ENCODE measurements around the gene S100G. TPM values are rescaled to one million over a fixed set of nuclear protein-coding genes. Genes with fewer than 3 reads are reported as not detected.

S100G gene
- total RNA-seq (2014; rRNA removed; shearing (Covaris generic)), result not detected in 2 replicates
- not detected in 2 replicates for polyA plus RNA-seq (2016; fragmentation: Nextera tagmentation; extraction: Ambion mirVana)
- long read RNA-seq, result 0 reads

GRCh38 chrX:16649858-16650257 lies at the start of gene S100G:
S100G (plus strand) TSS chrX:16650158; CDS start chrX:16651007, 849 bp downstream.
- H3K27ac Mint-ChIP-seq, result no peak within 1 kb of the TSS
- Histone ChIP-seq H3K27ac (ENCODE audit: low read depth) (no peak within 1 kb of the TSS), H3K79me2 (replicated peaks; ENCODE audit: insufficient read depth) (no peaks in the 10 kb centered on the region), H3K36me3 (ENCODE audit: insufficient read depth) (no peaks in the 10 kb centered on the region), H2AFZ (no peak within 1 kb of the TSS), H3K4me3 (no peak within 1 kb of the TSS), H3K9me2 (ENCODE audit: insufficient read depth) (no peaks in the 10 kb centered on the region), H3K4me1 (ENCODE audit: insufficient read depth) (peaks cover 6% of the 10 kb centered on the region; the same call in 1 of the 2 replicates), H3F3A (replicated peaks; ENCODE audit: low read depth) (no peaks in the 10 kb centered on the region), H3K4me2 (no peak within 1 kb of the TSS), H3K27me3 (ENCODE audit: insufficient read depth) (no peaks in the 10 kb centered on the region), H4K20me1 (replicated peaks; ENCODE audit: insufficient read depth) (no peaks in the 10 kb centered on the region)
- H3K4me1 Mint-ChIP-seq, result peaks cover 11% of the 10 kb centered on the region
- ATAC-seq (no peak), DNase-seq (ENCODE audit: low spot score) (no peak)
- TF ChIP-seq POLR2AphosphoS5 (IDR thresholded peaks at IDR 0.05; ENCODE audit: low read depth), result no peak
- TF ChIP-seq ZNF331 (CRISPR knock-in tag; IDR thresholded peaks at IDR 0.05; ENCODE audit: low read depth), result no peak
- TF ChIP-seq, protein P1, sequence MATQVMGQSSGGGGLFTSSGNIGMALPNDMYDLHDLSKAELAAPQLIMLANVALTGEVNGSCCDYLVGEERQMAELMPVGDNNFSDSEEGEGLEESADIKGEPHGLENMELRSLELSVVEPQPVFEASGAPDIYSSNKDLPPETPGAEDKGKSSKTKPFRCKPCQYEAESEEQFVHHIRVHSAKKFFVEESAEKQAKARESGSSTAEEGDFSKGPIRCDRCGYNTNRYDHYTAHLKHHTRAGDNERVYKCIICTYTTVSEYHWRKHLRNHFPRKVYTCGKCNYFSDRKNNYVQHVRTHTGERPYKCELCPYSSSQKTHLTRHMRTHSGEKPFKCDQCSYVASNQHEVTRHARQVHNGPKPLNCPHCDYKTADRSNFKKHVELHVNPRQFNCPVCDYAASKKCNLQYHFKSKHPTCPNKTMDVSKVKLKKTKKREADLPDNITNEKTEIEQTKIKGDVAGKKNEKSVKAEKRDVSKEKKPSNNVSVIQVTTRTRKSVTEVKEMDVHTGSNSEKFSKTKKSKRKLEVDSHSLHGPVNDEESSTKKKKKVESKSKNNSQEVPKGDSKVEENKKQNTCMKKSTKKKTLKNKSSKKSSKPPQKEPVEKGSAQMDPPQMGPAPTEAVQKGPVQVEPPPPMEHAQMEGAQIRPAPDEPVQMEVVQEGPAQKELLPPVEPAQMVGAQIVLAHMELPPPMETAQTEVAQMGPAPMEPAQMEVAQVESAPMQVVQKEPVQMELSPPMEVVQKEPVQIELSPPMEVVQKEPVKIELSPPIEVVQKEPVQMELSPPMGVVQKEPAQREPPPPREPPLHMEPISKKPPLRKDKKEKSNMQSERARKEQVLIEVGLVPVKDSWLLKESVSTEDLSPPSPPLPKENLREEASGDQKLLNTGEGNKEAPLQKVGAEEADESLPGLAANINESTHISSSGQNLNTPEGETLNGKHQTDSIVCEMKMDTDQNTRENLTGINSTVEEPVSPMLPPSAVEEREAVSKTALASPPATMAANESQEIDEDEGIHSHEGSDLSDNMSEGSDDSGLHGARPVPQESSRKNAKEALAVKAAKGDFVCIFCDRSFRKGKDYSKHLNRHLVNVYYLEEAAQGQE (IDR thresholded peaks at IDR 0.05; ENCODE audit: unreplicated experiment), result no peak
- no peak for TF ChIP-seq EZH2 (IDR thresholded peaks at IDR 0.05; ENCODE audit: low read depth, unreplicated experiment)
- TF ChIP-seq, protein P2, sequence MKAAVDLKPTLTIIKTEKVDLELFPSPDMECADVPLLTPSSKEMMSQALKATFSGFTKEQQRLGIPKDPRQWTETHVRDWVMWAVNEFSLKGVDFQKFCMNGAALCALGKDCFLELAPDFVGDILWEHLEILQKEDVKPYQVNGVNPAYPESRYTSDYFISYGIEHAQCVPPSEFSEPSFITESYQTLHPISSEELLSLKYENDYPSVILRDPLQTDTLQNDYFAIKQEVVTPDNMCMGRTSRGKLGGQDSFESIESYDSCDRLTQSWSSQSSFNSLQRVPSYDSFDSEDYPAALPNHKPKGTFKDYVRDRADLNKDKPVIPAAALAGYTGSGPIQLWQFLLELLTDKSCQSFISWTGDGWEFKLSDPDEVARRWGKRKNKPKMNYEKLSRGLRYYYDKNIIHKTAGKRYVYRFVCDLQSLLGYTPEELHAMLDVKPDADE (IDR thresholded peaks at IDR 0.05), result no peak
- TF ChIP-seq JUNB (IDR thresholded peaks at IDR 0.05; ENCODE audit: unreplicated experiment), result no peak
- TF ChIP-seq, protein P3, sequence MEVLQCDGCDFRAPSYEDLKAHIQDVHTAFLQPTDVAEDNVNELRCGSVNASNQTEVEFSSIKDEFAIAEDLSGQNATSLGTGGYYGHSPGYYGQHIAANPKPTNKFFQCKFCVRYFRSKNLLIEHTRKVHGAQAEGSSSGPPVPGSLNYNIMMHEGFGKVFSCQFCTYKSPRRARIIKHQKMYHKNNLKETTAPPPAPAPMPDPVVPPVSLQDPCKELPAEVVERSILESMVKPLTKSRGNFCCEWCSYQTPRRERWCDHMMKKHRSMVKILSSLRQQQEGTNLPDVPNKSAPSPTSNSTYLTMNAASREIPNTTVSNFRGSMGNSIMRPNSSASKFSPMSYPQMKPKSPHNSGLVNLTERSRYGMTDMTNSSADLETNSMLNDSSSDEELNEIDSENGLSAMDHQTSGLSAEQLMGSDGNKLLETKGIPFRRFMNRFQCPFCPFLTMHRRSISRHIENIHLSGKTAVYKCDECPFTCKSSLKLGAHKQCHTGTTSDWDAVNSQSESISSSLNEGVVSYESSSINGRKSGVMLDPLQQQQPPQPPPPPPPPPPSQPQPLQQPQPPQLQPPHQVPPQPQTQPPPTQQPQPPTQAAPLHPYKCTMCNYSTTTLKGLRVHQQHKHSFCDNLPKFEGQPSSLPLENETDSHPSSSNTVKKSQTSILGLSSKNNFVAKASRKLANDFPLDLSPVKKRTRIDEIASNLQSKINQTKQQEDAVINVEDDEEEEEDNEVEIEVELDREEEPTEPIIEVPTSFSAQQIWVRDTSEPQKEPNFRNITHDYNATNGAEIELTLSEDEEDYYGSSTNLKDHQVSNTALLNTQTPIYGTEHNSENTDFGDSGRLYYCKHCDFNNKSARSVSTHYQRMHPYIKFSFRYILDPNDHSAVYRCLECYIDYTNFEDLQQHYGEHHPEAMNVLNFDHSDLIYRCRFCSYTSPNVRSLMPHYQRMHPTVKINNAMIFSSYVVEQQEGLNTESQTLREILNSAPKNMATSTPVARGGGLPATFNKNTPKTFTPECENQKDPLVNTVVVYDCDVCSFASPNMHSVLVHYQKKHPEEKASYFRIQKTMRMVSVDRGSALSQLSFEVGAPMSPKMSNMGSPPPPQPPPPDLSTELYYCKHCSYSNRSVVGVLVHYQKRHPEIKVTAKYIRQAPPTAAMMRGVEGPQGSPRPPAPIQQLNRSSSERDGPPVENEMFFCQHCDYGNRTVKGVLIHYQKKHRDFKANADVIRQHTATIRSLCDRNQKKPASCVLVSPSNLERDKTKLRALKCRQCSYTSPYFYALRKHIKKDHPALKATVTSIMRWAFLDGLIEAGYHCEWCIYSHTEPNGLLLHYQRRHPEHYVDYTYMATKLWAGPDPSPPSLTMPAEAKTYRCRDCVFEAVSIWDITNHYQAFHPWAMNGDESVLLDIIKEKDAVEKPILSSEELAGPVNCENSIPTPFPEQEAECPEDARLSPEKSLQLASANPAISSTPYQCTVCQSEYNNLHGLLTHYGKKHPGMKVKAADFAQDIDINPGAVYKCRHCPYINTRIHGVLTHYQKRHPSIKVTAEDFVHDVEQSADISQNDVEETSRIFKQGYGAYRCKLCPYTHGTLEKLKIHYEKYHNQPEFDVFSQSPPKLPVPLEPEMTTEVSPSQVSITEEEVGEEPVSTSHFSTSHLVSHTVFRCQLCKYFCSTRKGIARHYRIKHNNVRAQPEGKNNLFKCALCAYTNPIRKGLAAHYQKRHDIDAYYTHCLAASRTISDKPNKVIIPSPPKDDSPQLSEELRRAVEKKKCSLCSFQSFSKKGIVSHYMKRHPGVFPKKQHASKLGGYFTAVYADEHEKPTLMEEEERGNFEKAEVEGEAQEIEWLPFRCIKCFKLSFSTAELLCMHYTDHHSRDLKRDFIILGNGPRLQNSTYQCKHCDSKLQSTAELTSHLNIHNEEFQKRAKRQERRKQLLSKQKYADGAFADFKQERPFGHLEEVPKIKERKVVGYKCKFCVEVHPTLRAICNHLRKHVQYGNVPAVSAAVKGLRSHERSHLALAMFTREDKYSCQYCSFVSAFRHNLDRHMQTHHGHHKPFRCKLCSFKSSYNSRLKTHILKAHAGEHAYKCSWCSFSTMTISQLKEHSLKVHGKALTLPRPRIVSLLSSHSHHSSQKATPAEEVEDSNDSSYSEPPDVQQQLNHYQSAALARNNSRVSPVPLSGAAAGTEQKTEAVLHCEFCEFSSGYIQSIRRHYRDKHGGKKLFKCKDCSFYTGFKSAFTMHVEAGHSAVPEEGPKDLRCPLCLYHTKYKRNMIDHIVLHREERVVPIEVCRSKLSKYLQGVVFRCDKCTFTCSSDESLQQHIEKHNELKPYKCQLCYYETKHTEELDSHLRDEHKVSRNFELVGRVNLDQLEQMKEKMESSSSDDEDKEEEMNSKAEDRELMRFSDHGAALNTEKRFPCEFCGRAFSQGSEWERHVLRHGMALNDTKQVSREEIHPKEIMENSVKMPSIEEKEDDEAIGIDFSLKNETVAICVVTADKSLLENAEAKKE (CRISPR knock-in tag; IDR thresholded peaks at IDR 0.05), result no peak
- no peak for TF ChIP-seq CTCF (conservative IDR thresholded peaks at IDR 0.05; ENCODE audit: low read depth in 2 of 2)
- no peak for TF ChIP-seq EZH2phosphoT487 (IDR thresholded peaks at IDR 0.05; ENCODE audit: unreplicated experiment)
- TF ChIP-seq ZNF114 (CRISPR knock-in tag; IDR thresholded peaks at IDR 0.05), result no peak
- no peak for TF ChIP-seq NANOG (IDR thresholded peaks at IDR 0.05; ENCODE audit: borderline replicate concordance)
- TF ChIP-seq CREB1 (CRISPR knock-in tag; IDR thresholded peaks at IDR 0.05; ENCODE audit: low read depth), result no peak
- no peak for TF ChIP-seq STAT1 (IDR thresholded peaks at IDR 0.05; ENCODE audit: unreplicated experiment)
- no peak within 1 kb of the TSS for H3K4me3 Mint-ChIP-seq
- H3K36me3 Mint-ChIP-seq (ENCODE audit: low read depth), result peaks cover 40% of the 10 kb centered on the region
- no peaks in the 10 kb centered on the region; the same call in 2 of the 3 replicates for H3K9me3 Mint-ChIP-seq
- H3K27me3 Mint-ChIP-seq (ENCODE audit: insufficient read depth, low read depth, poor library complexity), result peaks cover 3% of the 10 kb centered on the region

Data from GM23338 (cell line).